Neural crest cell (in vitro differentiated cells): ENCODE data around the gene SPC24. TPM values are rescaled to one million over a fixed set of nuclear protein-coding genes. Genes with fewer than 3 reads are reported as not detected.
"Not testable (repeated sequence)": the region's sequence is repeated elsewhere in the genome, so short reads cannot be mapped to it uniquely, and the experiment has no call there.

Experiments
- DNase-seq: peaks from one replicate; pipeline ENCODE4 v3.0.0; 2021; ENCODE audit warnings: low read depth, mixed read lengths, low spot score
- H3K27ac Mint-ChIP-seq: one replicate; pipeline ENCODE4 v1.8.0; 2021; ENCODE audit warnings: mild to moderate bottlenecking, mixed read lengths; ENCODE audit not compliant: unreplicated experiment
- H3K27me3 Mint-ChIP-seq: 2 replicates; pipeline ENCODE4 v1.8.0; 2021; ENCODE audit warnings: low read depth, mild to moderate bottlenecking, mixed read lengths
- H3K36me3 Mint-ChIP-seq: 2 replicates; pipeline ENCODE4 v1.8.0; 2021; ENCODE audit warnings: low read depth, mild to moderate bottlenecking, mixed read lengths
- H3K4me1 Mint-ChIP-seq: 2 replicates; pipeline ENCODE4 v1.8.0; 2021; ENCODE audit warnings: mixed read lengths
- H3K4me3 Mint-ChIP-seq: one replicate; pipeline ENCODE4 v1.8.0; 2021; ENCODE audit warnings: mild to moderate bottlenecking, mixed read lengths
- H3K9me3 Mint-ChIP-seq: 2 replicates; pipeline ENCODE4 v1.8.0; 2021; ENCODE audit warnings: mixed read lengths
- CTCF ChIP-seq: fragments of 200-600 bp; sonication (generic); conservative IDR thresholded peaks from 2 replicates; pipeline ENCODE4 v1.5.0; 2021; ENCODE audit warnings: antibody characterized with exemption, mild to moderate bottlenecking
- total RNA-seq: library from RNA; stranded (reverse); gene quantifications from 2 replicates; pipeline ENCODE4 v1.2.1, GENCODE V29; 2021

Gene SPC24
- total RNA-seq, 1 donor from 2014 or later: 67.0 TPM

DNA sequence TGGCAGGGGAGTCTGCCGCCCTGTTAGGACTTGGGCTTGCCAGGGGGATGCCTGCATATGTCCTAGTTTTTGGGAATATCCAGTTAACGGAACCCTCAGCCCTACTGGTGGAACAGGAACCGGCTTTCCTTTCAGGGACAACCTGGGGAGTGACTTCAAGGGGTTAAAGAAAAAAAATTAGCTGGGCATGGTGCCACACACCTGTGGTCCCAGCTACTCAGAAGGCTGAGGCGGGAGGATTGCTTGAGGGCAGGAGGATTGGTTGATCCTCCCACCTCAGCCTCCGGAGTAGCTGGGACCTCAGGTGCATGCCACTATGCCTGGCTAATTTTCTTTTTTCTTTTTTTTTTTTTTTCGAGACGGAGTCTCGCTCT, 43.8 kb downstream of the SPC24 start:
- Mint-ChIP-seq H3K4me1 (no peaks in the 10 kb centered on the region), H3K27me3 (peaks cover 2% of the 10 kb centered on the region), H3K4me3 (no peak overlapping the region), H3K36me3 (peaks cover 25% of the 10 kb centered on the region), H3K27ac (no peak overlapping the region), H3K9me3 (no peaks in the 10 kb centered on the region)
- no peak for TF ChIP-seq CTCF
- no peak for DNase-seq

DNA sequence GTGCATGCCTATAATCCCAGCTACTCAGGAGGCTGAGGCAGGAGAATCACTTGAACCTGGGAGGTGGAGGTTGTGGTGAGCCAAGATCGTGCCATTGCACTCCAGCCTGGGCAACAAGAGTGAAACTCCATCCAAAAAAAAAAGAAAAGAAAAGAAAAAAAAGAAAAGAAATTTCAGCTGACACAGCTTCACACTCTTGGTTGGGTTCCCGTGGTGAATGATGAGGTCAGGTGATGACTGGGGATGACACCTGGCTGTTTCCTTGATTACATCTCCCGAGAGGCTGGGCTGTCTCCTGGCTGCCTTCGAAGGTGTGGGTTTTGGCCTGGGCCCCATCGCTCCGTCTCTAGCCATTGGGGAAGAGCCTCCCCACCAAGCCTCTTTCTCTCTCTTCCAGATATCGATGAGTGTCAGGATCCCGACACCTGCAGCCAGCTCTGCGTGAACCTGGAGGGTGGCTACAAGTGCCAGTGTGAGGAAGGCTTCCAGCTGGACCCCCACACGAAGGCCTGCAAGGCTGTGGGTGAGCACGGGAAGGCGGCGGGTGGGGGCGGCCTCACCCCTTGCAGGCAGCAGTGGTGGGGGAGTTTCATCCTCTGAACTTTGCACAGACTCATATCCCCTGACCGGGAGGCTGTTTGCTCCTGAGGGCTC, 44.3 kb downstream of the SPC24 start:
- no peaks in the 10 kb centered on the region for H3K4me1 Mint-ChIP-seq
- no peak for TF ChIP-seq CTCF
- no peak overlapping the region for H3K27ac Mint-ChIP-seq
- no peak overlapping the region for H3K4me3 Mint-ChIP-seq
- peaks cover 23% of the 10 kb centered on the region for H3K36me3 Mint-ChIP-seq
- no peak for DNase-seq
- H3K27me3 Mint-ChIP-seq: peaks cover 2% of the 10 kb centered on the region
- H3K9me3 Mint-ChIP-seq: no peaks in the 10 kb centered on the region

DNA sequence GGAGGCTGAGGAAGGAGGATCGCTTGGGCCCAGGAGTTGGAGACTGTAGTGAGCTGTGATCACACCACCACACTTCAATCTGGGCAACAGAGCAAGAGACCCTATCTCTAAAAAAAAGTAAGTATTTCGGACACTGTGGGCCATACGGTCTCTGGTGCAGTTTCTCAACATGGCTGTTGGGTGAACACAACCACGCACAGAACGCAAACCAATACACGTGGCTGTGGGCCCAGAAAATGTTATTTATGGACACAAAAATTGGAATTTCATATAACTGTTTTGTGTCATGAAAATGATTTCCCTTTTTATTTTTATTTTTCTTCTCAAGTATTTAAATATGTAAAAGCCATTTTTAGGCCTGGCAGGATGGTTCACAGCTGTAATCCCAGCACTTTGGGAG, 46.8 kb downstream of the SPC24 start:
- TF ChIP-seq CTCF: no peak
- Mint-ChIP-seq H3K27ac (no peak overlapping the region), H3K9me3 (no peaks in the 10 kb centered on the region), H3K4me1 (no peaks in the 10 kb centered on the region), H3K36me3 (peaks cover 21% of the 10 kb centered on the region), H3K27me3 (peaks cover 2% of the 10 kb centered on the region), H3K4me3 (no peak overlapping the region)
- DNase-seq: no peak

- Mint-ChIP-seq H3K9me3 (no peaks in the 10 kb centered on the region), H3K4me1 (no peaks in the 10 kb centered on the region), H3K27me3 (peaks cover 2% of the 10 kb centered on the region), H3K27ac (no peak overlapping the region), H3K4me3 (no peak overlapping the region), H3K36me3 (peaks cover 24% of the 10 kb centered on the region)
- no peak for TF ChIP-seq CTCF
- no peak for DNase-seq
Observed at GRCh38 chr19:11106477-11106876, 49.1 kb downstream of the SPC24 start.

DNA sequence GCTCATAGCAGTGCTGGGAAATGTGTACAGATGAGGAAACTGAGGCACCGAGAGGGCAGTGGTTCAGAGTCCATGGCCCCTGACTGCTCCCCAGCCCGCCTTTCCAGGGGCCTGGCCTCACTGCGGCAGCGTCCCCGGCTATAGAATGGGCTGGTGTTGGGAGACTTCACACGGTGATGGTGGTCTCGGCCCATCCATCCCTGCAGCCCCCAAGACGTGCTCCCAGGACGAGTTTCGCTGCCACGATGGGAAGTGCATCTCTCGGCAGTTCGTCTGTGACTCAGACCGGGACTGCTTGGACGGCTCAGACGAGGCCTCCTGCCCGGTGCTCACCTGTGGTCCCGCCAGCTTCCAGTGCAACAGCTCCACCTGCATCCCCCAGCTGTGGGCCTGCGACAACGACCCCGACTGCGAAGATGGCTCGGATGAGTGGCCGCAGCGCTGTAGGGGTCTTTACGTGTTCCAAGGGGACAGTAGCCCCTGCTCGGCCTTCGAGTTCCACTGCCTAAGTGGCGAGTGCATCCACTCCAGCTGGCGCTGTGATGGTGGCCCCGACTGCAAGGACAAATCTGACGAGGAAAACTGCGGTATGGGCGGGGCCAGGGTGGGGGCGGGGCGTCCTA, 50.5 kb downstream of the SPC24 start:
- DNase-seq: no peak
- peaks cover 2% of the 10 kb centered on the region for H3K27me3 Mint-ChIP-seq
- no peak for TF ChIP-seq CTCF
- no peaks in the 10 kb centered on the region for H3K9me3 Mint-ChIP-seq
- H3K36me3 Mint-ChIP-seq: peaks cover 27% of the 10 kb centered on the region
- H3K27ac Mint-ChIP-seq: no peak overlapping the region
- peaks cover 3% of the 10 kb centered on the region for H3K4me1 Mint-ChIP-seq
- no peak overlapping the region for H3K4me3 Mint-ChIP-seq

- not testable (repeated sequence) for DNase-seq, H3K27me3 Mint-ChIP-seq, H3K27ac Mint-ChIP-seq, H3K4me3 Mint-ChIP-seq, H3K4me1 Mint-ChIP-seq, H3K9me3 Mint-ChIP-seq
- peaks cover 29% of the 10 kb centered on the region for H3K36me3 Mint-ChIP-seq
Observed at GRCh38 chr19:11103667-11104066, 51.9 kb downstream of the SPC24 start.
